NCI-H1048 (cell line): ENCODE data around the gene AATF.

Experiments
- DNase-seq: peaks from one replicate; lab custom pipeline; 2025; lab: John Stamatoyannopoulos, UW

The AATF gene

GRCh38 chr17:36941265-36942010 lies 7.3 kb upstream of the AATF start:
- no peak for DNase-seq

GRCh38 chr17:36942019-36942599 lies 6.6 kb upstream of the AATF start:
- DNase-seq, result no peak

GRCh38 chr17:36942631-36943125 lies 6.1 kb upstream of the AATF start:
- no peak for DNase-seq

GRCh38 chr17:36943250-36944191 lies 5.2 kb upstream of the AATF start:
- no peak for DNase-seq

GRCh38 chr17:36944553-36944952 lies 4.2 kb upstream of the AATF start:
- no peak for DNase-seq

GRCh38 chr17:36945140-36945539 lies 3.6 kb upstream of the AATF start:
- no peak for DNase-seq

GRCh38 chr17:36945959-36946725 lies 2.6 kb upstream of the AATF start:
- no peak for DNase-seq

- DNase-seq, result no peak
Observed at GRCh38 chr17:36946726-36947091, 2.0 kb upstream of the AATF start.

- no peak for DNase-seq
Observed at GRCh38 chr17:36947922-36948716, 635 bp upstream of the AATF start.

- DNase-seq, result no peak
Observed at GRCh38 chr17:36949461-36949927, 740 bp downstream of the AATF start.

GRCh38 chr17:36950027-36950426 lies 1.3 kb downstream of the AATF start:
- no peak for DNase-seq

- no peak for DNase-seq
Observed at GRCh38 chr17:36951084-36951789, 2.5 kb downstream of the AATF start.

- DNase-seq, result no peak
Observed at GRCh38 chr17:36971508-36971907, 22.8 kb downstream of the AATF start.

GRCh38 chr17:36972186-36972700 lies 23.5 kb downstream of the AATF start:
- DNase-seq, result no peak

GRCh38 chr17:36972905-36973304 lies 24.2 kb downstream of the AATF start:
- DNase-seq, result no peak

GRCh38 chr17:36975922-36976515 lies 27.3 kb downstream of the AATF start:
- no peak for DNase-seq

GRCh38 chr17:36977066-36977465 lies 28.3 kb downstream of the AATF start:
- no peak for DNase-seq

GRCh38 chr17:36977568-36977967 lies 28.8 kb downstream of the AATF start:
- no peak for DNase-seq

GRCh38 chr17:36978810-36979564 lies 30.2 kb downstream of the AATF start:
- DNase-seq, result peak; percentile 36
